GM12865 (cell line): ENCODE results near the gene LSG1.
"Not testable (repeated sequence)": the region's sequence is repeated elsewhere in the genome, so short reads cannot be mapped to it uniquely, and the experiment has no call there.

ENCODE experiments used
- DNase-seq: peaks from one replicate; pipeline ENCODE4 v3.0.0; 2010; ENCODE audit warnings: low read depth
- H3K4me3 ChIP-seq: 2 replicates; pipeline ENCODE4 v1.5.1; 2011; ENCODE audit warnings: mild to moderate bottlenecking, low read depth, low read length, control low read depth
- CTCF ChIP-seq: IDR thresholded peaks from 2 replicates; pipeline ENCODE4 v1.5.1; 2011; ENCODE audit warnings: low read length, control low read depth, low read depth, inconsistent platforms; ENCODE audit not compliant: insufficient read depth; ENCODE audit errors: missing control alignments

The LSG1 gene

GRCh38 chr3:194631696-194632095, 40.3 kb downstream of the LSG1 start:
- no peak for TF ChIP-seq CTCF
- no peak for DNase-seq

GRCh38 chr3:194630681-194631080, 41.3 kb downstream of the LSG1 start:
- H3K4me3 ChIP-seq, DNase-seq: not testable (repeated sequence)

More at GRCh38 chr3:194631696-194632095, 40.3 kb downstream of the LSG1 start:
- no peak overlapping the region for H3K4me3 ChIP-seq

- no peak for TF ChIP-seq CTCF
- H3K4me3 ChIP-seq, result no peak overlapping the region
- no peak for DNase-seq
Measured at GRCh38 chr3:194624956-194625355, 47.0 kb downstream of the LSG1 start.

- DNase-seq, result no peak
- H3K4me3 ChIP-seq, result no peak overlapping the region
- no peak for TF ChIP-seq CTCF
Measured at GRCh38 chr3:194623449-194624290, 48.3 kb downstream of the LSG1 start.

- H3K4me3 ChIP-seq, result no peak overlapping the region
- no peak for TF ChIP-seq CTCF
Measured at GRCh38 chr3:194622621-194623340, 49.2 kb downstream of the LSG1 start.

GRCh38 chr3:194621947-194622346, 50.0 kb downstream of the LSG1 start:
- no peak for TF ChIP-seq CTCF
- no peak overlapping the region for H3K4me3 ChIP-seq
- DNase-seq, result no peak

More at GRCh38 chr3:194622621-194623340, 49.2 kb downstream of the LSG1 start:
- DNase-seq, result no peak

- no peak for DNase-seq
- no peak for TF ChIP-seq CTCF
Measured at GRCh38 chr3:194620196-194620595, 51.8 kb downstream of the LSG1 start.

More at GRCh38 chr3:194620196-194620595, 51.8 kb downstream of the LSG1 start:
- H3K4me3 ChIP-seq, result no peak overlapping the region
